Brain microvascular endothelial cell (primary cell): ENCODE results near the gene OSBPL5.

ENCODE experiments used
- DNase-seq: peaks from one replicate; pipeline ENCODE4 v3.0.0-alpha.2; 2020
- H3K27ac ChIP-seq: fragments of 250-450 bp; sonication (Bioruptor Pico); 2 replicates; pipeline ENCODE4 v1.5.1; 2020; ENCODE audit warnings: mild to moderate bottlenecking, moderate library complexity
- H3K27me3 ChIP-seq: fragments of 250-450 bp; sonication (Bioruptor Pico); replicated peaks from 2 replicates; pipeline ENCODE4 v1.5.1; 2020; ENCODE audit warnings: mild to moderate bottlenecking
- H3K36me3 ChIP-seq: fragments of 250-450 bp; sonication (Bioruptor Pico); replicated peaks from 2 replicates; pipeline ENCODE4 v1.5.1; 2020; ENCODE audit warnings: mild to moderate bottlenecking
- H3K4me3 ChIP-seq: 2 replicates; pipeline ENCODE4 v1.5.1; 2011; ENCODE audit warnings: low read depth, mild to moderate bottlenecking, control low read depth, low read length, moderate library complexity
- in situ Hi-C: cut with HindIII; loops from 2 replicates; pipeline ENCODE4 v1.10.0; 2017; ENCODE audit warnings: low sequenced_read_pairs, low pct_ligation_motif_present
- TF ChIP-seq, protein P1 (sequence below): IDR thresholded peaks from 2 replicates; pipeline ENCODE4 v1.5.1; 2011; ENCODE audit warnings: low read depth, mild to moderate bottlenecking, moderate library complexity, low read length, control low read depth, inconsistent platforms; ENCODE audit errors: missing control alignments

OSBPL5 gene

DNA sequence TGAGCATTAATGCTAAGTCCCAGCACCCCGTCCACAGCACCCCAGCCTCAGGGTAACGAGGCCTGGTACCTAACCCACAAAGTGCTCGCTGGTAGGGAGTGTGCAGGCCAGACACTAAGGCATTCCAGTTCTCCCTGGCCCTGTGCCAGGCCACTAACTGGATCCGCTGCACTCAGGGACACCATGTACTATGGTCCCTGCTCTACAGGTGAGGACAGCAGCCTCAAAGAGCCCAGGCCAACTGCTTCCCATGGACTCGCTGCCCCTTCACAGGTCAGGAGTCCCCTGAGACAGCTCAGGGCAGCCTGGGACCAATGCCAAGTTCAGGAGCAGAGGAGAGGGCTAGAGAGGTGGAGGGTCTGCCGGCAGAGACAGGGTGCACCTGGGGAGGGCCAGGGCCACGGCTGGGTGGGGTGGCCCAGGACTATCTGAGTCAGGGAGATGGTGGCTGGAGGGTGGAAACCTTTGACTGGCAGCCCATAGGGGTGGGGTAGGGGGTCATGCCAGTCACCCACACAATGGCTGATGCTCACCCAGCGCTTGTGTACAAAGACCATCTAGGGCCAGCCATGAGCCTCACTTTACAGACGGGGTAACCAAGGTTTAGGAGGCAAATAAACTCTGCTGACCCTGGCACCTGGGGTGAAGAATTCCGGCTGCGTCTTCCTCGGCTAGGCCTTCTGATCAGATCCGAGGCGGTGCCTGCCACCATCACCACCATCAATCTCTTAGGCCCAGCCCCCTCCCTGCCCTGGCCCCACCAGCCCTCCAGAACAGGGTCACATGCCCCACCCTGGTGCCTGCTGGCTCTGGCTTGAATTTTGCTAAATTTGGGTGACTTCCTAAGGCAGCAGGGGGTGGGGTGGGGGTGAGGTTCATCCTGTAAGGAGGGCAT lies 5.6 kb downstream of the OSBPL5 start:
- H3K27me3 ChIP-seq, result no peaks in the 10 kb centered on the region
- DNase-seq, result no peak
- in situ Hi-C loops, result no loop called here
- TF ChIP-seq, protein P1, sequence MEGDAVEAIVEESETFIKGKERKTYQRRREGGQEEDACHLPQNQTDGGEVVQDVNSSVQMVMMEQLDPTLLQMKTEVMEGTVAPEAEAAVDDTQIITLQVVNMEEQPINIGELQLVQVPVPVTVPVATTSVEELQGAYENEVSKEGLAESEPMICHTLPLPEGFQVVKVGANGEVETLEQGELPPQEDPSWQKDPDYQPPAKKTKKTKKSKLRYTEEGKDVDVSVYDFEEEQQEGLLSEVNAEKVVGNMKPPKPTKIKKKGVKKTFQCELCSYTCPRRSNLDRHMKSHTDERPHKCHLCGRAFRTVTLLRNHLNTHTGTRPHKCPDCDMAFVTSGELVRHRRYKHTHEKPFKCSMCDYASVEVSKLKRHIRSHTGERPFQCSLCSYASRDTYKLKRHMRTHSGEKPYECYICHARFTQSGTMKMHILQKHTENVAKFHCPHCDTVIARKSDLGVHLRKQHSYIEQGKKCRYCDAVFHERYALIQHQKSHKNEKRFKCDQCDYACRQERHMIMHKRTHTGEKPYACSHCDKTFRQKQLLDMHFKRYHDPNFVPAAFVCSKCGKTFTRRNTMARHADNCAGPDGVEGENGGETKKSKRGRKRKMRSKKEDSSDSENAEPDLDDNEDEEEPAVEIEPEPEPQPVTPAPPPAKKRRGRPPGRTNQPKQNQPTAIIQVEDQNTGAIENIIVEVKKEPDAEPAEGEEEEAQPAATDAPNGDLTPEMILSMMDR, result no peak
- H3K4me3 ChIP-seq, result peak overlapping the region; percentile 55
- no peak overlapping the region for H3K27ac ChIP-seq
- H3K36me3 ChIP-seq, result no peaks in the 10 kb centered on the region

DNA sequence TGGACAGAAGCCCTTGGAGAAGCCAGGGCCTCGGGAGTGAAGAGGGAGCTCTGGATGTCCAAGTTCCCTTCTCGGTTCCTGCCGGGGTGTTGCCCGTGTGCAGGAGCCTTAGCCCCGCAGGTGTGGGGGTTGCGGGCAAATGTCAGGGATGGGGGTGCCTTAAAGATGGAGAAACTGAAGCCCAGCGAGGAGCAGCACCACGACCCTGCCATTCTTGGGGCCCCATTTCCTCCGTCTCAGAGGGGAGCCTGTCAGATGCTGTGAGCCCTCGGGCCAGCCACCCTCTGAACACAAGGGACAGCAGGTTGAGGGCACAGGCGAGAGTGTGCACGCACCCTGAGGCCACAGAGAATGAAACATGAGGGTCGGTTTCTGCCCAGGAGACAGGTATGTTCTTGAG lies 6.3 kb downstream of the OSBPL5 start:
- Histone ChIP-seq H3K27ac (no peak overlapping the region), H3K36me3 (no peaks in the 10 kb centered on the region), H3K4me3 (no peak overlapping the region), H3K27me3 (no peaks in the 10 kb centered on the region)
- TF ChIP-seq, protein P1, result no peak
- in situ Hi-C loops, result no loop called here
- no peak for DNase-seq

DNA sequence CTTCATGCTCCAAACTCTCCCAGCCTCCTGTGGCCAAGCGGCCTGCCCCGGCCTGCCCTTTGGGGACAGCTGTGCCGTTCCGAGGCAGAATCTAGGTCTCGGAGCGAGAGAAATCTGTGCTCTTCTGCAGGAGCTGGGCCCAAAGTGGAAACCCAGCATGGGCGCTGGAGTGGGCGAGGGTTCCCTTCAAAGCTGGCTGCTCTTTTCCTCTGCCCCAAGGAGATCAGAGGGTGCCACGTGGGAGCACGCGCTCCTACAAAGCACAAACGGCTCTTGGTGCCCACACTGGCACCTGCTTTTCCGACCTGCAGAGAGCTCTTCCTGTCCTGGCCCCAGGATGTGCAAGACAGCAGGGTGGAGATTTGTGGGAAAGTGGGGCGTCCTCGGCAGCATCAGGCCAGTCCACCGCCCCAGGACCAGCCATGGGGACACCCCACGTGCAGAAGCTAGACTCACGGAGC lies 6.9 kb downstream of the OSBPL5 start:
- Histone ChIP-seq H3K36me3 (no peaks in the 10 kb centered on the region), H3K27me3 (no peaks in the 10 kb centered on the region), H3K4me3 (no peak overlapping the region), H3K27ac (no peak overlapping the region)
- in situ Hi-C loops, result no loop called here
- TF ChIP-seq, protein P1, result no peak
- no peak for DNase-seq

DNA sequence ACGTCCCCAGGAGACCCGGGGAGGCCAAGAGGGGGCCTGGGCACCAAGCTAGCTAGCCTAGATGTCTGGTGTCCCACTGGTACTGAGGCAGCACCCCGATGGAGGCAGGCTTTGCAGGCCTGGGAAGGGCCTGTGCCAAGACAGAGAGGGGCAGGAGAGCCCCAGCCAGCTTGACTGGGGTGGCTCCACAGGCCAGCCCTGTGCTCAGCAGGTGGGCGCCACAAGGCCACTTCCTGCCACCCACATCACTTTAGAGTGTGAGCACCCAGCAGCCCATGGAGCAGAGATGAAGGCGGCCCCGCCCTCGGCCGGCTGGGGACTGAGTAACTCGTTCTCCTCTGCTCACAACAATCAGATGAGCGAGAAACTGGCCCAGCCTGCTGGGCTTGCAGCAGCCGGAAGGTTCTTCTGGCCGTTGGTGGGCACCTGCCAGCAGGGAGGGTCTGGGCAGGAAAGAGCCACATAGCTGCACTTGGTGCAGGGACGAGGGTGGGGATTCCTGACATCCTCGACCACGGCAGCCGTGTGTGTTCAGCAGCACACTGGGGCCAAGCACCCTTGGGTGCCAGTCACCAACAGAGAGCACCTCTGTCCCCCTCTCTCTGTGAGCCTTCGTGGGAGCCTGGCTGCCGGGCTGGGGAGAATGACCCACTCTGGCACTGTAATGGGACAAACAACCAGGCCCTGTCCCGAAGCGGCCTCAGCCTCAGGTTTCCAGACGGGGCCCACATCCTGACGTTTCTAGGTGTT lies 7.6 kb downstream of the OSBPL5 start:
- H3K36me3 ChIP-seq, result no peaks in the 10 kb centered on the region
- no peak overlapping the region for H3K27ac ChIP-seq
- TF ChIP-seq, protein P1, result no peak
- H3K4me3 ChIP-seq, result no peak overlapping the region
- in situ Hi-C loops, result no loop called here
- H3K27me3 ChIP-seq, result no peaks in the 10 kb centered on the region
- peak; percentile 32 for DNase-seq

DNA sequence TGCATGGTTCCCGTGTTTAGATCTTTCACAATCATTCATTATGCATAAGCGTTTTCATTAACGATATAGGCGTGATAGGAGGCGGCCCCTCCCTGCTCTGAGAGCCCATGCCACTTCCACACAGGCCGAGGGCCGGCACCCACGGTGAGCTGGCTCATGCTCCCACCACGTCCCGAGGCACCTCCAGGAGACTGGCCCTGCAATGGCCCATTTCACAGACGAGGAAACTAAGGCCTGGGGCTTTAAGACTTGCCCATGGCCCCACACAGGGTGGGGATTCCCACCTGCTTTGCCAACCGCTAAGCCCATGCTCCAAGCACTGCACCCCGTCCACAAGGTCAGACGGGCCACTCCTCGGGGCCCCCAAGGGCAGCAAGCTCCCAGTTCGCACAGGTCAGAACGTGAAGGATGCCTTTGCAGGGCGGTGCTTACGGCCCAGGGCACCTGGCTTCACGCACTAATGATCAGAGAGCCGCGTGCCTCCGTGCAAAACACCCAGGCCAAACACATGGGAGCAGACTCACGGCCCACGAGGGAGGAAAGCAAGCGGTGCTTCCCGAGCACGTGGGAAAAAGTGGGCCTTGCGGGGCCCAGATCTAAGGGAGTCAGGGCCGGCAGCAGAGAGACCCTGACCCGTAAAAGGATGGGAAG lies 8.3 kb downstream of the OSBPL5 start:
- no peaks in the 10 kb centered on the region for H3K36me3 ChIP-seq
- no peak overlapping the region for H3K27ac ChIP-seq
- in situ Hi-C loops, result no loop called here
- DNase-seq, result no peak
- no peaks in the 10 kb centered on the region for H3K27me3 ChIP-seq
- H3K4me3 ChIP-seq, result no peak overlapping the region
- TF ChIP-seq, protein P1, result no peak
